Ascending aorta (tissue), 2 donors: Measurements from ENCODE around the gene THUMPD1. TPM values are rescaled to one million over a fixed set of nuclear protein-coding genes. Genes with fewer than 3 reads are reported as not detected.

ENCODE experiments used
- DNase-seq, 2 donors: peaks; one replicate each; pipeline ENCODE4 v3.0.0-alpha.2; 2019; ENCODE audit warnings: low spot score in 2 of 2
- H3K27ac ChIP-seq, 2 donors: fragments of 200-600 bp; sonication (generic); one replicate each; pipeline ENCODE4 v1.5.1; 2016 to 2017; ENCODE audit warnings: mild to moderate bottlenecking in 1 of 2
- H3K27me3 ChIP-seq: fragments of 200-600 bp; sonication (generic); one replicate; pipeline ENCODE4 v1.5.1; 2017
- H3K36me3 ChIP-seq, 2 donors: fragments of 200-600 bp; sonication (generic); one replicate each; pipeline ENCODE4 v1.5.1; 2016
- H3K4me1 ChIP-seq, 2 donors: fragments of 200-600 bp; sonication (generic); one replicate each; pipeline ENCODE4 v1.5.1; 2016 to 2017; ENCODE audit warnings: mild to moderate bottlenecking in 1 of 2
- H3K4me3 ChIP-seq, 2 donors: fragments of 200-600 bp; sonication (generic); one replicate each; pipeline ENCODE4 v1.5.1; 2016 to 2017; ENCODE audit warnings: mild to moderate bottlenecking in 1 of 2
- H3K9me3 ChIP-seq, 2 donors: fragments of 200-600 bp; sonication (generic); one replicate each; pipeline ENCODE4 v1.5.1; 2016
- CTCF ChIP-seq, 3 experiments: fragments of 200-600 bp in 2 of 3; fragments of 450-650 bp in 1 of 3; sonication (generic) in 2 of 3; IDR thresholded peaks; one replicate each; pipeline ENCODE4 v1.5.1; 2016 to 2019; ENCODE audit warnings: antibody characterized with exemption in 3 of 3, mild to moderate bottlenecking in 1 of 3, moderate library complexity in 1 of 3
- intact Hi-C: fragments of 100-400 bp; cut with DNase I; formaldehyde crosslinking; loops from one replicate; pipeline ENCODE4 v1.15.1; 2023
- total RNA-seq: library from RNA; depleted of rRNA; stranded (reverse); fragments of >200 nt; gene quantifications from one replicate; pipeline ENCODE4 v1.1.0, GENCODE V29; 2016

Gene THUMPD1
- total RNA-seq, 1 donor from 2014 or later: 12.7 TPM

- intact Hi-C loops: no loop called here
- Histone ChIP-seq H3K27ac (no peak overlapping the region), H3K27me3 (no peaks in the 10 kb centered on the region), H3K9me3 (no peaks in the 10 kb centered on the region), H3K36me3 (no peaks in the 10 kb centered on the region), H3K4me1 (no peaks in the 10 kb centered on the region), H3K4me3 (no peak overlapping the region)
- TF ChIP-seq CTCF (IDR thresholded peaks at IDR 0.05): no peak
- no peak for DNase-seq
Observed at GRCh38 chr16:20755238-20755637, 13.6 kb upstream of the THUMPD1 start.

- no peak overlapping the region for H3K27ac ChIP-seq
- H3K36me3 ChIP-seq: no peaks in the 10 kb centered on the region
- no peaks in the 10 kb centered on the region for H3K27me3 ChIP-seq
- no peak for TF ChIP-seq CTCF (IDR thresholded peaks at IDR 0.05)
- no peak overlapping the region for H3K4me3 ChIP-seq
- no peaks in the 10 kb centered on the region for H3K9me3 ChIP-seq
- no peaks in the 10 kb centered on the region for H3K4me1 ChIP-seq
- DNase-seq: no peak
- intact Hi-C loops: no loop called here
Observed at GRCh38 chr16:20753727-20754126, 12.1 kb upstream of the THUMPD1 start.

GRCh38 chr16:20750558-20750957, 8.9 kb upstream of the THUMPD1 start:
- no peak overlapping the region for H3K4me3 ChIP-seq
- no peaks in the 10 kb centered on the region for H3K4me1 ChIP-seq
- no peaks in the 10 kb centered on the region for H3K36me3 ChIP-seq
- no peak for TF ChIP-seq CTCF (IDR thresholded peaks at IDR 0.05)
- no peaks in the 10 kb centered on the region for H3K27me3 ChIP-seq
- no peak overlapping the region for H3K27ac ChIP-seq
- no peaks in the 10 kb centered on the region for H3K9me3 ChIP-seq
- no peak for DNase-seq
- intact Hi-C loops: no loop called here

- TF ChIP-seq CTCF (IDR thresholded peaks at IDR 0.05): no peak
- intact Hi-C loops: no loop called here
- H3K27me3 ChIP-seq: no peaks in the 10 kb centered on the region
Observed at GRCh38 chr16:20749474-20749873, 7.9 kb upstream of the THUMPD1 start.

GRCh38 chr16:20747030-20747816, 5.6 kb upstream of the THUMPD1 start:
- Histone ChIP-seq H3K4me3 (no peak overlapping the region), H3K4me1 (no peaks in the 10 kb centered on the region), H3K27me3 (no peaks in the 10 kb centered on the region), H3K9me3 (no peaks in the 10 kb centered on the region), H3K36me3 (no peaks in the 10 kb centered on the region), H3K27ac (no peak overlapping the region)
- intact Hi-C loops: no loop called here
- no peak for DNase-seq
- TF ChIP-seq CTCF (IDR thresholded peaks at IDR 0.05): no peak

More at GRCh38 chr16:20749474-20749873, 7.9 kb upstream of the THUMPD1 start:
- Histone ChIP-seq H3K36me3 (no peaks in the 10 kb centered on the region), H3K4me3 (no peak overlapping the region), H3K27ac (no peak overlapping the region), H3K9me3 (no peaks in the 10 kb centered on the region), H3K4me1 (no peaks in the 10 kb centered on the region)
- DNase-seq: no peak
